Measurements from ENCODE around the gene WDR31.
"Not testable (repeated sequence)": the region's sequence is repeated elsewhere in the genome, so short reads cannot be mapped to it uniquely, and the experiment has no call there.

The WDR31 gene

DNA sequence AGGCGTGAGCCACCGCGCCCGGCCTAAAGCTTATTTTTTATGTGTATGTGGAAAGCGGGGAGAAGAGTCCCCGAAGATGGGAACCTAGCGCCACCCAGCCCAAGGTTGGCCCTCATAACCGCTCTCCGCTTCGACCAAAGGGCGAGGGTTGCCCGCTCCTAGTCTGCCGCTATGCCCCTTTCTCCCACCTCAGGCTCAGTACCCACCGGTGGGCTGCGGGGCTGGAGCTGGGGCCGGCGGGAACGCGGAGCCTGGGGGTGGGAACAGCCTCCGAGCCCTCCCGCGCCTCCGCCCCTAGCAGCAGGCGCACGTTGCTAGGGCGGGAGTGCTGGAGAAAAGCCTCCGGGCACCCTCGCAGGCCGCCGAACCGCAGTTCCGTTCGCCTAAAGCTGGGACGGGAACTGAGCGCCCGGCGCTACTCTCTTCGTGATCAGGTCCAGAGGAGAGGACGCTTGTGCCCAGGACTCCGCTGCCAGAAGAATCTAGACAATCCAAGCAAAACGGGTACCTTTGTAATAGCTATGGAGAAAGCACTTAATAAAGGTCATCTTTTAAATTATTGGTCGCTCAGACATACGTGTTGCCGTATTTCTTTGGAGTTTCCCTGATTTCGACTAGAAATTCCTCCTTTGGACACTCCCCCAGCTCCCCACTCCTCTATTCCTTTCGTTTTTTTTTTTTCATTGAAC lies at the start of gene WDR31:
Gene WDR31, minus strand, starts transcription at position 265 of the 689 bp plus-strand sequence. CDS start 8,253 bp downstream, outside the sequence.
- DNase-seq = peak; percentile 85 to 86

- no peak for DNase-seq
These were observed 49.4 kb upstream of the WDR31 start for GRCh38 chr9:113389451-113389850.

GRCh38 chr9:113388833-113389232 lies 48.8 kb upstream of the WDR31 start:
- no peak for DNase-seq

DNA sequence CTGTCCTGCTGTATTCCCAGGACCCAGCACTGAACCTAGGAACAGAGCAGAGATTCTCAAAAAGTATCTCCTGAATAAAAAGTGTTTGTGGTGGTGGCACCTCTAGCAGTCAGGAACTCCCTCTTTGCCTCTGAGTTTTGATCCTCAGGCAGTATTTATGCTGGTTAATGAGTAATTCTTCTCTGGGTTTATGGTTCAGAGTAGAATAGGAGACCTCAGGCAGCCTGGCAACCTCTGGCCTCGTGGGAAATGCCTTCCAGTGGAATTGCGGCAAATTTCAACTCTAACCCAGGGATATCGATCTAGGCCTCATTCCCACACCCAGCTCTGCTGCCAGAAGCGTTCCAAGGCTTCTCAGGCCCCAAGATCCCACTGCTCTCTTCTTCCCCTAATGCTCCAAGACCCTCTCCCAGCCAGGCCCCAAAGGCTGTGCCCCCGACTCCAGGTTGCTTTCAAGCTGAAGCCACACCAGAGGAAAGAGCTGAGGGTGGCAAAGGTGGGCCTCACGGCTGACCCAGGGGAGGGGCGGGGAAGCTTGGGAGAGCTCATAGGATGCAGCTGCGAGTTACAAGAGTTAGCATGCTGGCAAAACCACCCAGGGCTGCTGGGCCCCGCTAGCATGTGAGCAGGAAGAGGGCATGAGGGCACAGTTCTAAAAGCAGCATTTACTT lies 47.6 kb upstream of the WDR31 start:
- no peak for DNase-seq

- no peak for DNase-seq
These were observed 46.7 kb upstream of the WDR31 start for GRCh38 chr9:113386571-113387393.

DNA sequence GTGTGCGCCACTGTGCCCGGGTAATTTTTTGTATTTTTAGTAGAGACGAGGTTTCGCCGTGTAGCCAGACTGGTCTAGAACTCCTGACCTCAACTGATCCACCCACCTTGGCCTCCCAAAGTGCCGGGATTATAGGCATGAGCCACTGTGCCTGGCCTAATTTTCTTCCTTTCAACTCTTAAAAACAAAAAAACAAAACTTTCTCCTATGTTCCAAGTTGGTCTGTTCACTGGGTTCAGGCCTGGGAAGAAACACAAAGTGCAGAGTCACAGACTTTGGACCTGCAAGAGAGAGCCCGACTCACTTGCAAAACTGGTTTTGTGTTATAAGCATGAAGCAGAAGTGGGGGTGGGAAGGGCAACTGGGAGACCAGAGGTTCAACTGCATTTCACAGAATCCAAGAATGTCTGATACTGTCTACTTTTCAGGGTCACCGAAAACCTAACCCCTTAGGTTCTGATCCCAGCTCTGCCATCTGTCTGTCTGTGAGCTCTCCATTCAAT lies 41.9 kb upstream of the WDR31 start:
- DNase-seq = no peak

DNA sequence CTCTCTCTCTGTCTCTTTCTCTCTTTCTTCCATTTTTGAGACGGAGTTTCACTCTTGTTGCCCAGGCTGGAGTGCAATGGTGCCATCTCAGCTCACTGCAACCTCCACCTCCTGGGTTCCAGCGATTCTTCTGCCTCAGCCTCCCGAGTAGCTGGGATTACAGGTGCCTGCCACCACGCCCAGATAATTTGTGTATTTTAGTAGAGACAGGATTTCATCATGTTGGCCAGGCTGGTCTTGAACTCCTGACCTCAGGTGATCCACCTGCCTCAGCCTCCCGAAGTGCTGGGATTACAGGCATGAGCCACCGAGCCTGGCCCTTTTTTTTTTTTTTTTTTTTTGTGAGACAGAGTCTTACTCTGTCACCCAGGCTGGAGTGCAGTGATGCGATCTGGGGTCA lies 41.4 kb upstream of the WDR31 start:
- DNase-seq = not testable (repeated sequence)

DNA sequence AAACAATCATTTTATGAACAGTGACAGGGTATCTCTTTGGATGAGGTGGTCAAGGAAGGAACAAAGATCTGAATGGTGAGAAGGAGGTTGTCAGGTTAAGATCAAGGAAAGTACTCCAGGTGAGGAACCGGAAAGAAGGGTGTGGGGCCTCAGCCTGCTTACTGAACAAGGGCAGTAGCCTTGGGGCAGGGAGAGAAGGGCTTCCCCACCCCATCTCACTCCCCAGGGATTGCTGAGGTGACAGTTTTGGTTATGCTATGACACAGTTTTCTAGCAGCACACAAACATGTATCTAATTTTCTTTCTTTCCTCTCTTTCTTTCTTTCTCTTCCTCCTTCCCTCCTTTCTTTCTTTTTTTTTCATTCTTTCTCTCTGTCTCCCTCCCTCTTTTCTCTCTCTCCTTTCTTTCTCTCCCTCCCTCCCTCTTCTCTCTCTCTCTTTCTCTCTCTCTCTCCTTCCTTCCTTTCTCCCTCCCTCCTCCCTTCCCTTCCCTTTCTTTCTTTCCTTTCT lies 40.8 kb upstream of the WDR31 start:
- DNase-seq = no peak

DNA sequence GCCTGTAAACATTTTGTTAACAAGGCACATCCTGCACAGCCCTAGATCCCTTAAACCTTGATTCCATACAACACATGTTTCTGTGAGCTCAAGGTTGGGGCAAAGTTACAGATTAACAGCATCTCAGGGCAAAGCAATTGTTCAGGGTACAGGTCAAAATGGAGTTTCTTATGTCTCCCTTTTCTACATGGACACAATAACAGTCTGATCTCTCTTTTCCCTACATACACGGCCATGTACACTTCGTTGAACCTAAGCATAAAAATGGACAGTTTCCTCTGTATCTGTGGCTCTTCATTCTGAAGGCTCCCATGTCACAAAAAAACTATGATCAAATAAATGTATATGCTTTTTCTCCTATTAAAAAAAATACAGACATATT lies 39.7 kb upstream of the WDR31 start:
- DNase-seq = not testable (repeated sequence)

GRCh38 chr9:113379094-113379828 lies 39.2 kb upstream of the WDR31 start:
- not testable (repeated sequence) for DNase-seq

DNA sequence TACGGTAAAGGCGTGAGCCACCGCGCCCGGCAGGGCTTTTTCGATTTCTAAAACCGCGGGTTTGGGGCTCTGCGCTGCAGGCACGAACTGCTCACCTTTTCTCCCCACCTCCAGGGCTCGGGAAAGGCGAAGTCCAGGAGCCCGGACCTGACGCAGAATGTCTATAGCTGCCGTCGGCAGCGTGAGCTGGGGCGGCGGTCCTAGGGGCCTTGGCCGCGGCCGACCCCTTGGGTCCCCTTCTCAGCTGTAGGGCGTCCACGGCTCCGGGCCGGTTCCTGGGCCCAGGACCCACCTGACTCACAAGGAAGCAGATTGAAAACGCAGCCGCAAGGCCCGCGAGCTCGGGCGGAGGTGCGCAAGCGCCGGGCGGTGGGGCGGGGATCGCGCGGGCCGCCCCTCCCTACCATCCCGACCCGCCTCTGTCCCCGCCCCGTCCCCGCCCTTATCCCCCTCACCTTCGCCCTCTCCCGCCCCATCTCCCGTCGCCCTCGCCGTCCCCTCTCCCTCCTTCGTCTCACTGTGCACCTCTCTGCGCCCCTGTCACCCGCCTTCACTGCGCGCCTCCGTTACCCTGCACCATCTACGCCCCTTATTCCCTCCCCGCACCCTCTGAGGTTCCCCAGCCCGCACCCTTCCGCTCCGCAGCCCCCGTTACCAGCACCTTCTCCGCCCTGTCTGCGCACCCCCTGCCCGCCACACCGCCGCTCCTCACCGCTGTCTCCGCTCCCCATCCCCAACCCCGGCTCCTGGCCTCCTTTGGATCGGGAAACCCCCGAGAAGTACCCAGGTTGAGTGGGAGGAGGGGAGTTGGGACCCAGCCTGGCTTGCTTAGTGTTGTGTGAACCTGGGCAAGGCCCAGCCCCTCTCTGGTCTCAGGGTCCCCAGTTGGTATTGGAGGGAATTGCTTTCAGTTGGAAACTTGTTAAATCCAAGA lies 36.8 kb upstream of the WDR31 start, which contains the start of gene HDHD3:
Gene HDHD3, minus strand, starts transcription at position 353 of the 934 bp plus-strand sequence. CDS start 2,632 bp downstream, outside the sequence.
- peak; percentile 55 to 71 for DNase-seq

DNA sequence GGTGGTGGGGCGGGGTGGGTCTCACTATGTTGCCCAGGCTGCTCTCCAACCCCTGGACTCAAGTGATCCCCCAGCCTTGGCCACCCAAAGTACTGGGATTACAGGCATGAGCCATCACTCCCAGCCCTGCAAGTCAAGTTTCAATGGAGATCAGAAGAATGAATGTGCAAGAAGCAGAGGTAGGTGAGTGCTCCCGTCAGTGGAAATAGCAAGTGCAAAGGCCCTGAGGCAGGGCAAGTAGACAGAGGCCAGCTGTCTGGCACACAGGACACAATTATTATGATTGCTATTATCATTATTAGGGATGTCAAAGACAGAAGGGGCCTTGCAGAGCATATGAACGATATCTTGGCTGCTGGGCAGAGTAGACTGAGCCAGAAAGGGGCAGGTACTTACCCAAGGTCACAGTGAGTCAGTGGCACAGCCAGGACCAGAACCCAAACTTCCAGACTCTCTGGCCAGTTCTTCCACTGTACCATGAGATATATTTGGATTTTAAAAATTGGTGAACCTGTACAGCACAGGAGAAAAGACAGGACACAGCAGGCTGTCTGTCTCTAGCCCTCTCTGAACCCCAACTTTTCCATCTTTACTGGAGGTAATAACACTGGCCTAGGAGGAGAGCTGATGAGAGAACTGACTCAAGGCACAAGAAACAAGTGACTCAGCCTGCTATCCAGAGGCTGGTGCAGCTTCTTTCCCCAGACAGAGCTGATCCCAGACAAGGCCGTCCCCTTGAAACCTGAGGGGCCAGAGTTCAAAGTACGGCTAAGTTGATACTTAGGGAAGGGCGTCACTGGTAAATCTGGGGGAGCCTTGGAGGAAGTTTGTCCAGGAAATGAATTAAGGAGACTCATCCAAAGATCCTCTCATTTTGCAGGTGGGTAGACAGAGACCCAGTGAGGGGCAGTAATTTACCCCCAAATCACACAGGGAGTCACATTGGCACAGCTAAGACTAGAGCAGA lies 35.3 kb upstream of the WDR31 start:
- no peak for DNase-seq

DNA sequence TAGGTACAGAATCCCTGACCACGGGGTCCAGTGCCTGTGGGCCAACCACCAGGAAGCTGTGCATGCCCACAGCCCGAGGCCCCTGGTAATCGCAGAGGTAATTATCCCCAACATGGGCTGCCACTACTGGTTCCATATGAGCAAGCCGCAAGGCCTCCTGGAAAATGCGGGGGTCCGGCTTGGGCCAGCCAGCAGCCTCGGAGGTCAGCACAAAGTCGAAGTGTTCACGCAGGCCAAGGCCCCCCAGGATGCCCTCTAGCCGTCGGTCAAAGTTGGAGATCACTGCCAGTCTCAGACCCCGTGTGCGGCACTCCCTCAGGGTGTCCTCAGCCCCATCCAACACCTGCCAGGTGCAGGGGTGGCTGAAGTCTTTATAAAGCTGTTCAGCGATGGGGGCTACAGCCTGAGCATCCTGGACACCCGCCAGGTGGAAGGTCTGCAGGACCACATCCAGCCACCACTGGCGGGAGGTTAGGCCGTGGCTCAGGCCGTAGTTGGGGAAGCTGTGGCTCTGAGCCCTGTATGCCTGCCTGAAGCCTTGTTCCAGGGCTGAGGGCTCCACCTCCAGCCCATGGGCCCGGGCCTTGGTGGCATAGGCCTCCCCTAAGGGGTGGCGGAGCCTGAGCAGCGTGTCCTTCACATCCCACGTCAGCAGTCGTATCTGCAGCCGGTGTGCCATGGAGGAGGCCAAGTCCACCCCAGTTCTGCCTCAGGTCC lies 33.8 kb upstream of the WDR31 start:
- no peak for DNase-seq

GRCh38 chr9:113373256-113373655 lies 33.2 kb upstream of the WDR31 start:
- no peak for DNase-seq

GRCh38 chr9:113372059-113372458 lies 32.0 kb upstream of the WDR31 start:
- DNase-seq = no peak

GRCh38 chr9:113370806-113371325 lies 30.8 kb upstream of the WDR31 start:
- no peak for DNase-seq

GRCh38 chr9:113369855-113370140 lies 29.7 kb upstream of the WDR31 start:
- DNase-seq = no peak

- no peak for DNase-seq
These were observed 29.1 kb upstream of the WDR31 start for GRCh38 chr9:113368982-113369854.
